ENCODE measurements around the gene CUEDC2. TPM values are rescaled to one million over a fixed set of nuclear protein-coding genes. Genes with fewer than 3 reads are reported as not detected.

CUEDC2 gene
- total RNA-seq, 2 donors from 2014 or later = 70.2 to 81.7 TPM

DNA sequence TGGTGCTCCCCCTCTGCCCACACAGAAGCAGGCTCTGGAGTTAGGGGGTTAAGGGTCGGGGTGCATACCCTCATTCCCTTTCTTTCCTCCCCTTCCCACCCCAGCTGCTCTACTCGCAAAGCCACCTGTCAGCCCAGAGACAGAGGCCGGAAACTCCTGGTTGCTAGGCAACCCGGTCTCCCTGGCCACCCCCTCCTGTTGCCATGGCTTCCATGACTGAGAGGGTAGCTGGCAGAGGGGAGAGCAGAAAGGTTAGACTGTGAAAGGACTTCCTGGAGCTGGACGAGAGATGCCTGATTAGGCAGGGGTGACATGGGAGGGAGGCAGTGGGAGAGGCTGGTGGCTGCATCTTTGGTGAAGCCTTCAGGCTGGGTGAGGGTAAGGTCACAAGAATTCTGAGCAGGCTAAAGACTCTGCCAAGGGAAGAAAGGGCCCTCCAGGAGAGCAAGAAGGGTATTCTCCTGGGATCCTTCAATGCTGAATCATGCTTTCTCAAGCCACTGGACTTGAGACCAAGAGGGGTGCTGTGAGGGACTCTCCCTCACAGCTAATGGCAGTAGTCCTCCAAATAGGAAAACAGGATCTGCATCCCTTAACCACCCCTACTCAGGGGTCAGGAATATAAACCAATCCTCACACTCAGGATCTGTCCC lies 19.2 kb downstream of the CUEDC2 start:
- WGBS = 18% methylated on average over 5 of the region's 5 CpGs
- Histone ChIP-seq H3K4me1 (replicated peaks) (no peaks in the 10 kb centered on the region), H3K27ac (no peak overlapping the region), H3K27me3 (replicated peaks; ENCODE audit: insufficient read depth) (peaks cover 9% of the 10 kb centered on the region), H3K4me3 (no peak overlapping the region), H3K36me3 (no peaks in the 10 kb centered on the region), H3K9me3 (no peaks in the 10 kb centered on the region)
- intact Hi-C loops (cut with DNase I) = no loop called here
- no peak for DNase-seq (ENCODE audit: low spot score)
- TF ChIP-seq, protein P1, sequence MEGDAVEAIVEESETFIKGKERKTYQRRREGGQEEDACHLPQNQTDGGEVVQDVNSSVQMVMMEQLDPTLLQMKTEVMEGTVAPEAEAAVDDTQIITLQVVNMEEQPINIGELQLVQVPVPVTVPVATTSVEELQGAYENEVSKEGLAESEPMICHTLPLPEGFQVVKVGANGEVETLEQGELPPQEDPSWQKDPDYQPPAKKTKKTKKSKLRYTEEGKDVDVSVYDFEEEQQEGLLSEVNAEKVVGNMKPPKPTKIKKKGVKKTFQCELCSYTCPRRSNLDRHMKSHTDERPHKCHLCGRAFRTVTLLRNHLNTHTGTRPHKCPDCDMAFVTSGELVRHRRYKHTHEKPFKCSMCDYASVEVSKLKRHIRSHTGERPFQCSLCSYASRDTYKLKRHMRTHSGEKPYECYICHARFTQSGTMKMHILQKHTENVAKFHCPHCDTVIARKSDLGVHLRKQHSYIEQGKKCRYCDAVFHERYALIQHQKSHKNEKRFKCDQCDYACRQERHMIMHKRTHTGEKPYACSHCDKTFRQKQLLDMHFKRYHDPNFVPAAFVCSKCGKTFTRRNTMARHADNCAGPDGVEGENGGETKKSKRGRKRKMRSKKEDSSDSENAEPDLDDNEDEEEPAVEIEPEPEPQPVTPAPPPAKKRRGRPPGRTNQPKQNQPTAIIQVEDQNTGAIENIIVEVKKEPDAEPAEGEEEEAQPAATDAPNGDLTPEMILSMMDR (IDR thresholded peaks at IDR 0.05) = no peak
- TF ChIP-seq POLR2AphosphoS5 (IDR thresholded peaks at IDR 0.05) = no peak
- TF ChIP-seq POLR2A (IDR thresholded peaks at IDR 0.05) = no peak

DNA sequence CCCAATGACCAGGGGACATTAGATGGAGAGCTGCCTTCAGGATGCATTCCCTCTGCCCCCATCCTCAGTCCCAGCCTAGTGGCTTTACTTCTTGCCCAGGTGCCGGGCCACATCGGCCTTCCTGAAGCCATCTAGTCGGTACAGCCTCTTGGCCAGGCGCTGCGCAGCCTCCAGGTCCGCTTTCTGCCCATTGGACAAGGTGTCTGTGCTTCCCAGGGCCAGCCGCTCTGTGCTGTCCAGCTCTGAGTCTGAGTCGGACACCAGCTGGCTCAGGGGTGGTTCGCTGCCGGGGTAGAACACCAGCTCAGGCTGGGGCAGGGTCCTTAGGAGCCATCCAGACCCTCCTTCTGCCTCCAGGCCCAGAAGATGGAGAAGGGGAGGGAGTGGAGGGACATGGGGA lies 20.1 kb downstream of the CUEDC2 start:
- intact Hi-C loops (cut with DNase I) = no loop called here
- TF ChIP-seq POLR2A (IDR thresholded peaks at IDR 0.05) (no peak), POLR2AphosphoS5 (IDR thresholded peaks at IDR 0.05) (no peak)
- TF ChIP-seq, protein P1 (IDR thresholded peaks at IDR 0.05) = no peak
- Histone ChIP-seq H3K27ac (no peak overlapping the region), H3K27me3 (replicated peaks; ENCODE audit: insufficient read depth) (peaks cover 9% of the 10 kb centered on the region), H3K4me1 (replicated peaks) (no peaks in the 10 kb centered on the region), H3K4me3 (no peak overlapping the region), H3K9me3 (no peaks in the 10 kb centered on the region), H3K36me3 (no peaks in the 10 kb centered on the region)
- WGBS = 87% methylated on average over 10 of the region's 10 CpGs
- DNase-seq (ENCODE audit: low spot score) = no peak

DNA sequence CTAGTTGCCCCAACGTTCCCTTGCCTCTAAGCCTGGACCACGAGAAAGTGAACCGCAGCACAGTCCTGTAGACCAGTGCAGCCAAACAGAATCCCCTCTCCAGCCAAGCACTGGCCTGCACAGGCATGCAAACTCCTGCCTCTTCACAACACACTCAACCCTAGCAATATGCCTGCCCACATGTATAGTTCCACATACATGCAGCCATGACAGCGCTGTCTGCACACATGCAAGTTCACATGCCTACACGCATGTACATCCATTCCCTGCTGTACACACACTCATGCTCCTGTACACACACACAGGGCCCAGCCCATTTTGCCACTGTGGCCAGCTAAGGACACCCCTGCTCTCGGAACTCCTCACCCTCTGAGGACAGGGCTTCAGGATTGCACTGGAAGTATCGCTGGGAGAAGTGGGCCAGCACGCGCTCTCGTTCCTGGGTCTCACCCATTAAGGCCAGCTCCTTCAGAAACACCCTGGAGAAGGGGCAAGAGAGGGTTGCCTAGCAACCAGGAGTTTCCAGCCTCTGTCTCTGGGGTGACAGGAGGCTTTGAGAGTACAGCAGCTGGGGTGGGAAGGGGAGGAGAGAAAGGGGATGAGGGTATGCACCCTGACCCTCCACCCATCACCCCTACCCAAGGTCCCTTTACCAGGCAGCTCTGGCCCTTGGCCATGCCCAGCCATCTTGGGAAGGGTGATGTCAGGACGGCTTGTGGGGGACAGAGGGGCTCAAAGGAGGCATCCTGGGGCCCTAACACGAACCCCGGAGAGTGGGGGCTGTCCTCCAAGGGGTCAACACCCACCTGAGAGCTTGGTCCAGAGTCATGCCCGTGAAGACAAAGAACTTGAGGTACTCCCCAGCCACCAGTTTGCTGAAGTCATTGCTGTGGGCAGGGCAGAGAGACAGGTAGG lies 20.8 kb downstream of the CUEDC2 start:
- Histone ChIP-seq H3K9me3 (no peaks in the 10 kb centered on the region), H3K27me3 (replicated peaks; ENCODE audit: insufficient read depth) (peaks cover 9% of the 10 kb centered on the region), H3K27ac (no peak overlapping the region), H3K4me3 (no peak overlapping the region), H3K4me1 (replicated peaks) (no peaks in the 10 kb centered on the region), H3K36me3 (no peaks in the 10 kb centered on the region)
- intact Hi-C loops (cut with DNase I) = no loop called here
- no peak for DNase-seq (ENCODE audit: low spot score)
- WGBS = 79% methylated on average over 14 of the region's 14 CpGs
- TF ChIP-seq POLR2A (IDR thresholded peaks at IDR 0.05) (no peak), POLR2AphosphoS5 (IDR thresholded peaks at IDR 0.05) (no peak)
- TF ChIP-seq, protein P1 (IDR thresholded peaks at IDR 0.05) = no peak

DNA sequence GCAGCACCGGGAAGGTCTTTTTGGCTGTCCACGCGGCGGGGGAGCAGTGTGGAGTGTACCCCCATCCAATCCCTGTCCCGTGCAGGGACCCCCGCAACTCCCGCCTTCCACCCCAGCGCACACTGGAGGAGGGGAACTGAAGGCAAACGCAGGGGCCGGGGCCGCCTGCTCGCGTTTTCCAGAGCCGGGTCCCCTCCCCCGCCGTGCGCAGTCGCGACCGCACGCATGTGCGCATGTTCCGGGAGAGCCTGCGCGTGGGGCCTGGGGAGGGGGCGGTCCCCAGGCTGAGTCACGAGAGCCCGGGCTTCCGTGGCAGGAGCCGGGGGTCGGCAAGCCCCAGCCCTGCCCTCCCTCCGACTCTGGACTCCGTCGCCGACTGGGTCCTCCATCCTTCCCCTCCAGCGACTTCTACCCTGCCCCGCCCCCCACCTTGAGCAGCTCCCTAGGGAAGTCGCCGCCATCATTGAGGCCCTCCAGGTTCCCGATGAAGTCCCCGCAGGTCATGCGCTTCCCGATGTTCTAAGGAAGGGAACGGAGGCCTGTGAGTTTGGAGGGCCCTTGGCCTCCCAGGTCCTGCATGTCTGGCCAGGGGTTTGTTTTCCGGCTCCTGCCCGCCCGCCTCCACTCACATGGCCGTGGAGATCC lies 21.8 kb downstream of the CUEDC2 start:
- Histone ChIP-seq H3K27ac (no peak overlapping the region), H3K27me3 (replicated peaks; ENCODE audit: insufficient read depth) (peaks cover 9% of the 10 kb centered on the region)

More for the DNA sequence above, 21.8 kb downstream of the CUEDC2 start:
- no peak for TF ChIP-seq POLR2AphosphoS5 (IDR thresholded peaks at IDR 0.05)
- no peak for TF ChIP-seq POLR2A (IDR thresholded peaks at IDR 0.05)
- TF ChIP-seq, protein P1 (IDR thresholded peaks at IDR 0.05) = no peak
- Histone ChIP-seq H3K9me3 (no peaks in the 10 kb centered on the region), H3K4me3 (peak overlapping the region; percentile 14 to 39), H3K36me3 (no peaks in the 10 kb centered on the region), H3K4me1 (replicated peaks) (no peaks in the 10 kb centered on the region)
- 3% methylated on average over 43 of the region's 48 CpGs for WGBS
- no peak for DNase-seq (ENCODE audit: low spot score)
- intact Hi-C loops (cut with DNase I) = no loop called here

All from prostate gland (tissue), 2 donors.